GM21825 (cell line): ENCODE results near the gene CDKN3.
"Not testable (repeated sequence)": the region's sequence is repeated elsewhere in the genome, so short reads cannot be mapped to it uniquely, and the experiment has no call there.

Source experiments
- ATAC-seq: cut with Tn5 transposase; IDR thresholded peaks from one replicate; pipeline ENCODE4 v1.9.1; 2021; ENCODE audit warnings: mild to moderate bottlenecking, moderate library complexity; ENCODE audit not compliant: unreplicated experiment

The CDKN3 gene

GRCh38 chr14:54420478-54421142 lies 23.8 kb downstream of the CDKN3 start:
- ATAC-seq, result no peak

GRCh38 chr14:54423991-54424390 lies 27.2 kb downstream of the CDKN3 start:
- no peak for ATAC-seq

- ATAC-seq, result no peak
Measured at GRCh38 chr14:54424479-54424901, 27.7 kb downstream of the CDKN3 start.

- no peak for ATAC-seq
Measured at GRCh38 chr14:54425068-54425467, 28.3 kb downstream of the CDKN3 start.

- ATAC-seq, result no peak
Measured at GRCh38 chr14:54425537-54426274, 28.9 kb downstream of the CDKN3 start.

- ATAC-seq, result no peak
Measured at GRCh38 chr14:54427871-54428270, 31.1 kb downstream of the CDKN3 start.

- no peak for ATAC-seq
Measured at GRCh38 chr14:54428527-54428926, 31.7 kb downstream of the CDKN3 start.

- ATAC-seq, result no peak
Measured at GRCh38 chr14:54435500-54435981, 38.7 kb downstream of the CDKN3 start.

GRCh38 chr14:54437954-54438353 lies 41.1 kb downstream of the CDKN3 start:
- not testable (repeated sequence) for ATAC-seq

GRCh38 chr14:54438703-54439102 lies 41.9 kb downstream of the CDKN3 start:
- no peak for ATAC-seq

GRCh38 chr14:54440037-54440436 lies 43.2 kb downstream of the CDKN3 start:
- ATAC-seq, result no peak

GRCh38 chr14:54440476-54440872 lies 43.7 kb downstream of the CDKN3 start:
- ATAC-seq, result no peak

- ATAC-seq, result peak; percentile 92
Measured at GRCh38 chr14:54440873-54441868, 44.4 kb downstream of the CDKN3 start, which contains the start of gene CNIH1. CNIH1 (minus strand) TSS chr14:54441374; CDS start chr14:54441327, 47 bp downstream.

- not testable (repeated sequence) for ATAC-seq
Measured at GRCh38 chr14:54442961-54443360, 46.2 kb downstream of the CDKN3 start.

GRCh38 chr14:54443981-54444380 lies 47.2 kb downstream of the CDKN3 start:
- no peak for ATAC-seq

- ATAC-seq, result no peak
Measured at GRCh38 chr14:54444681-54445080, 47.9 kb downstream of the CDKN3 start.

- ATAC-seq, result no peak
Measured at GRCh38 chr14:54446161-54446693, 49.4 kb downstream of the CDKN3 start.

- no peak for ATAC-seq
Measured at GRCh38 chr14:54447231-54447692, 50.5 kb downstream of the CDKN3 start.

- peak; percentile 65 for ATAC-seq
Measured at GRCh38 chr14:54450535-54450934, 53.7 kb downstream of the CDKN3 start.

- no peak for ATAC-seq
Measured at GRCh38 chr14:54451121-54451601, 54.4 kb downstream of the CDKN3 start.
